K562 (cell line): ENCODE data around the gene CARM1. TPM values are rescaled to one million over a fixed set of nuclear protein-coding genes. Genes with fewer than 3 reads are reported as not detected.
A peak's percentile ranks its signal among the peaks of the same experiment; 100 is the strongest.

Source experiments
- BCL6 ChIP-seq: fragments of 250-450 bp; sonication (Bioruptor Pico); IDR thresholded peaks from 2 replicates; pipeline ENCODE4 v1.4.0; 2020
- BRF1 ChIP-seq: IDR thresholded peaks from 3 replicates; pipeline ENCODE4 v1.6.1; 2011; ENCODE audit warnings: borderline replicate concordance, mild to moderate bottlenecking; ENCODE audit not compliant: insufficient read length; ENCODE audit errors: extremely low read depth
- CBX1 ChIP-seq: sonication (generic); IDR thresholded peaks from 2 replicates; pipeline ENCODE4 v1.6.1; 2016; ENCODE audit warnings: antibody characterized with exemption, low read depth, mild to moderate bottlenecking
- CTBP1 ChIP-seq: fragments of 450-650 bp; IDR thresholded peaks from 2 replicates; pipeline ENCODE4 v1.6.1; 2016; ENCODE audit warnings: borderline replicate concordance
- DACH1 ChIP-seq: fragments of 450-650 bp; IDR thresholded peaks from 2 replicates; pipeline ENCODE4 v1.6.1; 2018; ENCODE audit not compliant: partially characterized antibody
- DPF2 ChIP-seq: fragments of 450-650 bp; IDR thresholded peaks from 2 replicates; pipeline ENCODE4 v1.6.1; 2016
- EP300 ChIP-seq: IDR thresholded peaks from 2 replicates; pipeline ENCODE4 v1.6.1; 2012; ENCODE audit warnings: low read length, improper control_type of control experiment
- GATAD2A ChIP-seq: fragments of 450-650 bp; IDR thresholded peaks from 2 replicates; pipeline ENCODE4 v1.6.1; 2017
- IFI16 ChIP-seq: fragments of 250-450 bp; sonication (Bioruptor Pico); IDR thresholded peaks from 2 replicates; pipeline ENCODE4 v2.1.2; 2022; ENCODE audit warnings: mild to moderate bottlenecking, inconsistent platforms
- IRF2 ChIP-seq: sonication (generic); formaldehyde crosslinking; IDR thresholded peaks from 2 replicates; pipeline ENCODE4 v1.8.1; 2022; ENCODE audit warnings: mild to moderate bottlenecking, missing genetic modification reagents
- L3MBTL2 ChIP-seq: fragments of 450-650 bp; IDR thresholded peaks from 2 replicates; pipeline ENCODE4 v1.6.1; 2016; ENCODE audit warnings: mild to moderate bottlenecking, moderate library complexity
- MTA2 ChIP-seq: fragments of 450-650 bp; IDR thresholded peaks from 2 replicates; pipeline ENCODE4 v1.6.1; 2016; ENCODE audit warnings: low read depth
- NFE2 ChIP-seq: IDR thresholded peaks from 2 replicates; pipeline ENCODE4 v1.6.1; 2014; ENCODE audit warnings: antibody characterized with exemption, low read depth
- NFIC ChIP-seq: fragments of 450-650 bp; IDR thresholded peaks from 2 replicates; pipeline ENCODE4 v1.6.1; 2017; ENCODE audit warnings: mild to moderate bottlenecking, inconsistent platforms
- NR1H2 ChIP-seq: sonication (generic); formaldehyde crosslinking; IDR thresholded peaks from 2 replicates; pipeline ENCODE4 v1.4.0; 2020; ENCODE audit warnings: mild to moderate bottlenecking, missing genetic modification reagents
- SMARCA4 ChIP-seq: fragments of 450-650 bp; IDR thresholded peaks from 2 replicates; pipeline ENCODE4 v1.6.1; 2016
- SUPT5H ChIP-seq: fragments of 450-650 bp; IDR thresholded peaks from 2 replicates; pipeline ENCODE4 v1.6.1; 2016
- TEAD1 ChIP-seq, 2 experiments: fragments of 450-650 bp in 1 of 2; sonication (generic) in 1 of 2; formaldehyde crosslinking; IDR thresholded peaks; 2 replicates each; pipeline versions ENCODE4 v1.4.0 to v1.8.0; 2020 to 2022; ENCODE audit warnings: mild to moderate bottlenecking in 2 of 2, missing genetic modification reagents in 1 of 2
- TEAD4 ChIP-seq, 2 experiments: sonication (generic) in 1 of 2; formaldehyde crosslinking in 1 of 2; IDR thresholded peaks; 2 replicates each; pipeline versions ENCODE4 v1.6.1 to v1.8.0; 2012 to 2022; ENCODE audit warnings: borderline replicate concordance in 1 of 2, inconsistent platforms in 1 of 2, low read length in 1 of 2, mild to moderate bottlenecking in 1 of 2, missing genetic modification reagents in 1 of 2
- ZSCAN32 ChIP-seq: fragments of 450-650 bp; formaldehyde crosslinking; IDR thresholded peaks from 2 replicates; pipeline ENCODE4 v1.4.0; 2020; ENCODE audit warnings: mild to moderate bottlenecking, moderate library complexity
- polyA plus RNA-seq, 8 experiments: library from polyadenylated mRNA; depleted of rRNA in 4 of 8; stranded (reverse) in 5 of 8; unstranded in 3 of 8; fragments of >200 nt; fragmentation: Nextera tagmentation in 2 of 8; fragmentation: Illumina TruSeq in 1 of 8; extraction: Ambion mirVana in 2 of 8; extraction: Trizol in 1 of 8; gene quantifications; 2 replicates each; pipeline versions ENCODE4 v1.2.1 to v1.2.3, GENCODE V29; 2011 to 2014; ENCODE audit warnings: inconsistent platforms in 1 of 8, missing spikeins in 1 of 8
- total RNA-seq, 7 experiments: library from RNA; depleted of rRNA in 6 of 7; stranded (reverse); fragments of >200 nt in 6 of 7; fragmentation: Illumina TruSeq in 2 of 7; extraction: Trizol in 2 of 7; gene quantifications; 2 replicates each; pipeline versions ENCODE4 v1.2.1 to v1.2.3, GENCODE V29; 2011 to 2021; ENCODE audit warnings: low replicate concordance in 1 of 7
- TF ChIP-seq, protein P1 (sequence below): fragments of 250-450 bp; sonication (Bioruptor Pico); IDR thresholded peaks from 2 replicates; pipeline ENCODE4 v1.4.0; 2020; ENCODE audit warnings: mild to moderate bottlenecking, moderate library complexity
- TF ChIP-seq, protein P2 (sequence below): fragments of 450-650 bp; conservative IDR thresholded peaks from 2 replicates; pipeline ENCODE4 v1.6.1; 2016; ENCODE audit warnings: missing genetic modification characterization, low read depth, mild to moderate bottlenecking, missing compliant biosample characterization, moderate library complexity
- TF ChIP-seq, protein P3 (sequence below): fragments of 450-650 bp; IDR thresholded peaks from 2 replicates; pipeline ENCODE4 v1.6.1; 2017; ENCODE audit warnings: antibody characterized with exemption, mild to moderate bottlenecking

Gene CARM1
- total and polyA plus RNA-seq, 9 of the 15 experiments (the other 6 are each of a cell fraction or from before 2014, with no cell fraction given): 0.36 to 86.0 (median 29.7) TPM

DNA sequence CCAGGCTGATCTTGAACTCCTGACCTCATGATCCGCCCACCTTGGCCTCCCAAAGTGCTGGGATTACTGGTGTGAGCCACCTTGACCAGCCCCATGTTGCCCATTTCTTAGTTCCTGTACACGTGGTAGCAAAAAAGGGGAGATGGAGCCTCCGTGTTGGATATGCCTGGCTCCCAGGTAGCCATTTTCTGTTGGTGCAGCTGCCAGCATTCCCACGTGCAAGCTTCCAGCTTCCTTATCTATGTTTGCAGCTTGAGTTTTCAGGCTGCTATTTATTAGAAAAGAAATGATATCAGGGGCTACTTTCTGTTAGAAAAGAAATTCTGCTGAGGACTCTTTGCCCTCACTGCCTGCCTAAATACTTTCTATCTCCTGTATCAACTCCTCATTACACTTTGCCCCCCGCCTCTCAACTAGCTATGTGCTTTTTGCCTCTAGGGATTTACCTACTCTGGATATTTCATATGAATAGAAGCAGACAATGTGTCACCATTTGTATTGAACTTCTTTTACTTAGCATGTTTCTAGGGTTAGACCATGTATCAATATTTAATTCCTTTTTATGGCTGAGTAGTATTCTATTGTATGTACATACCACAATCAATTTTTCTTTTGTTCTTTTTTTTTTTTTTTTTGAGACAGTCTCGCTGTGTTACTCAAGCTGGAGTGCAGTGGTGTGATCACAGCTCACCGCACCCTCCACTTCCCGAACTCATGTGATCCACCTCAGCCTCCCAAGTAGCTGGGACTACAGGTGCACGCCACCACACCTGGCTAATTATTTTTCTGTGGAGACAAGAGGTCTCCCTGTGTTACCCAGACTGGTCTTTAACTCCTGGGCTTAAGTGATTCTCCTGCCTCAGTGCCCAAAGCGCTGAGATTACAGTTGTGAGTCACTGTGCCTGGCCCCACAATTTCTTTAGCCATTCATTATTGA, 32.0 kb upstream of the CARM1 start (continued):
- TF ChIP-seq L3MBTL2: peak; percentile 85
- TF ChIP-seq ZSCAN32 (CRISPR knock-in tag): no peak
- 0 out of 2 replicates have a peak, but pooled peaks have one; percentile 32 for TF ChIP-seq BCL6 (CRISPR knock-in tag)
- TF ChIP-seq TEAD1 (CRISPR knock-in tag; IDR thresholded peaks at IDR 0.05): peak in 1 of 2 experiments; percentile 55; a peak in 1 of 4 replicates
- TF ChIP-seq, protein P1, sequence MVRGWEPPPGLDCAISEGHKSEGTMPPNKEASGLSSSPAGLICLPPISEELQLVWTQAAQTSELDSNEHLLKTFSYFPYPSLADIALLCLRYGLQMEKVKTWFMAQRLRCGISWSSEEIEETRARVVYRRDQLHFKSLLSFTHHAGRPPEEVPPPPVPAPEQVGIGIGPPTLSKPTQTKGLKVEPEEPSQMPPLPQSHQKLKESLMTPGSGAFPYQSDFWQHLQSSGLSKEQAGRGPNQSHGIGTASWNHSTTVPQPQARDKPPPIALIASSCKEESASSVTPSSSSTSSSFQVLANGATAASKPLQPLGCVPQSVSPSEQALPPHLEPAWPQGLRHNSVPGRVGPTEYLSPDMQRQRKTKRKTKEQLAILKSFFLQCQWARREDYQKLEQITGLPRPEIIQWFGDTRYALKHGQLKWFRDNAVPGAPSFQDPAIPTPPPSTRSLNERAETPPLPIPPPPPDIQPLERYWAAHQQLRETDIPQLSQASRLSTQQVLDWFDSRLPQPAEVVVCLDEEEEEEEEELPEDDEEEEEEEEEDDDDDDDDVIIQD (CRISPR knock-in tag): no peak
- TF ChIP-seq DACH1: peak; percentile 57
- TF ChIP-seq, protein P2, sequence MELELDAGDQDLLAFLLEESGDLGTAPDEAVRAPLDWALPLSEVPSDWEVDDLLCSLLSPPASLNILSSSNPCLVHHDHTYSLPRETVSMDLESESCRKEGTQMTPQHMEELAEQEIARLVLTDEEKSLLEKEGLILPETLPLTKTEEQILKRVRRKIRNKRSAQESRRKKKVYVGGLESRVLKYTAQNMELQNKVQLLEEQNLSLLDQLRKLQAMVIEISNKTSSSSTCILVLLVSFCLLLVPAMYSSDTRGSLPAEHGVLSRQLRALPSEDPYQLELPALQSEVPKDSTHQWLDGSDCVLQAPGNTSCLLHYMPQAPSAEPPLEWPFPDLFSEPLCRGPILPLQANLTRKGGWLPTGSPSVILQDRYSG (tag): peak; percentile 82
- no peak for TF ChIP-seq BRF1
- TF ChIP-seq SMARCA4: peak; percentile 56; the same call in 1 of the 2 replicates
- no peak for TF ChIP-seq CTBP1
- TF ChIP-seq GATAD2A: no peak
- TF ChIP-seq IRF2 (CRISPR knock-in tag): no peak
- no peak for TF ChIP-seq SUPT5H
- no peak for TF ChIP-seq NR1H2
- TF ChIP-seq TEAD4 (IDR thresholded peaks at IDR 0.05; ENCODE audit: low read length): peak; percentile 78
- TF ChIP-seq TEAD4 (CRISPR knock-in tag; IDR thresholded peaks at IDR 0.05; ENCODE audit: borderline replicate concordance): no peak
- TF ChIP-seq EP300: peak; percentile 59
- peak; percentile 56 for TF ChIP-seq NFIC
- peak; percentile 65 for TF ChIP-seq MTA2
- TF ChIP-seq DPF2: peak; percentile 73
- TF ChIP-seq CBX1: no peak
- no peak for TF ChIP-seq IFI16 (CRISPR knock-in tag)
- TF ChIP-seq NFE2: no peak
- TF ChIP-seq, protein P3, sequence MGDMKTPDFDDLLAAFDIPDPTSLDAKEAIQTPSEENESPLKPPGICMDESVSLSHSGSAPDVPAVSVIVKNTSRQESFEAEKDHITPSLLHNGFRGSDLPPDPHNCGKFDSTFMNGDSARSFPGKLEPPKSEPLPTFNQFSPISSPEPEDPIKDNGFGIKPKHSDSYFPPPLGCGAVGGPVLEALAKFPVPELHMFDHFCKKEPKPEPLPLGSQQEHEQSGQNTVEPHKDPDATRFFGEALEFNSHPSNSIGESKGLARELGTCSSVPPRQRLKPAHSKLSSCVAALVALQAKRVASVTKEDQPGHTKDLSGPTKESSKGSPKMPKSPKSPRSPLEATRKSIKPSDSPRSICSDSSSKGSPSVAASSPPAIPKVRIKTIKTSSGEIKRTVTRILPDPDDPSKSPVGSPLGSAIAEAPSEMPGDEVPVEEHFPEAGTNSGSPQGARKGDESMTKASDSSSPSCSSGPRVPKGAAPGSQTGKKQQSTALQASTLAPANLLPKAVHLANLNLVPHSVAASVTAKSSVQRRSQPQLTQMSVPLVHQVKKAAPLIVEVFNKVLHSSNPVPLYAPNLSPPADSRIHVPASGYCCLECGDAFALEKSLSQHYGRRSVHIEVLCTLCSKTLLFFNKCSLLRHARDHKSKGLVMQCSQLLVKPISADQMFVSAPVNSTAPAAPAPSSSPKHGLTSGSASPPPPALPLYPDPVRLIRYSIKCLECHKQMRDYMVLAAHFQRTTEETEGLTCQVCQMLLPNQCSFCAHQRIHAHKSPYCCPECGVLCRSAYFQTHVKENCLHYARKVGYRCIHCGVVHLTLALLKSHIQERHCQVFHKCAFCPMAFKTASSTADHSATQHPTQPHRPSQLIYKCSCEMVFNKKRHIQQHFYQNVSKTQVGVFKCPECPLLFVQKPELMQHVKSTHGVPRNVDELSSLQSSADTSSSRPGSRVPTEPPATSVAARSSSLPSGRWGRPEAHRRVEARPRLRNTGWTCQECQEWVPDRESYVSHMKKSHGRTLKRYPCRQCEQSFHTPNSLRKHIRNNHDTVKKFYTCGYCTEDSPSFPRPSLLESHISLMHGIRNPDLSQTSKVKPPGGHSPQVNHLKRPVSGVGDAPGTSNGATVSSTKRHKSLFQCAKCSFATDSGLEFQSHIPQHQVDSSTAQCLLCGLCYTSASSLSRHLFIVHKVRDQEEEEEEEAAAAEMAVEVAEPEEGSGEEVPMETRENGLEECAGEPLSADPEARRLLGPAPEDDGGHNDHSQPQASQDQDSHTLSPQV: peak; percentile 91
